Gastrocnemius medialis (tissue), 4 donors: ENCODE measurements around the gene RGMB. TPM values are rescaled to one million over a fixed set of nuclear protein-coding genes. Genes with fewer than 3 reads are reported as not detected.
"Not testable (repeated sequence)": the region's sequence is repeated elsewhere in the genome, so short reads cannot be mapped to it uniquely, and the experiment has no call there.

Experiments
- ATAC-seq, 2 donors: fragments of 150-250 bp; one replicate each; pipeline ENCODE4 v1.9.1; 2016
- DNase-seq, 2 donors: peaks; one replicate each; pipeline ENCODE4 v3.0.0-alpha.2; 2019
- H3K27ac ChIP-seq, 4 donors: fragments of 200-600 bp; sonication (generic); 1 replicate in 1 of 4; 2 replicates in 3 of 4; pipeline ENCODE4 v1.5.1; 2016 to 2018; ENCODE audit warnings: mild to moderate bottlenecking in 2 of 4, moderate library complexity in 1 of 4
- H3K27me3 ChIP-seq, 3 donors: fragments of 200-600 bp; sonication (generic) in 2 of 3; 1 replicate in 1 of 3; 2 replicates in 2 of 3; pipeline versions ENCODE4 v1.5.1 to v1.6.0; 2016 to 2019; ENCODE audit warnings: mild to moderate bottlenecking in 1 of 3, moderate library complexity in 1 of 3
- H3K36me3 ChIP-seq, 2 donors: fragments of 200-600 bp; sonication (generic) in 1 of 2; one replicate each; pipeline ENCODE4 v1.5.1; 2017 to 2018
- H3K4me1 ChIP-seq, 2 donors: fragments of 200-600 bp; sonication (generic) in 1 of 2; one replicate each; pipeline ENCODE4 v1.5.1; 2016 to 2017; ENCODE audit warnings: mild to moderate bottlenecking in 2 of 2
- H3K4me3 ChIP-seq, 4 donors: fragments of 200-600 bp; sonication (generic) in 3 of 4; 1 replicate in 1 of 4; 2 replicates in 3 of 4; pipeline ENCODE4 v1.5.1; 2016 to 2019; ENCODE audit warnings: mild to moderate bottlenecking in 2 of 4
- H3K9me3 ChIP-seq, 3 donors: fragments of 200-600 bp; sonication (generic) in 2 of 3; 1 replicate in 1 of 3; 2 replicates in 2 of 3; pipeline ENCODE4 v1.5.1; 2016 to 2019
- CTCF ChIP-seq, 5 experiments: fragments of 450-650 bp in 3 of 5; fragments of 200-600 bp in 2 of 5; sonication (generic) in 2 of 5; IDR thresholded peaks in 4 of 5; conservative IDR thresholded peaks in 1 of 5; 1 replicate in 4 of 5; 2 replicates in 1 of 5; pipeline ENCODE4 v1.5.1; 2016 to 2019; ENCODE audit warnings: antibody characterized with exemption in 5 of 5, mild to moderate bottlenecking in 3 of 5, moderate library complexity in 3 of 5
- POLR2A ChIP-seq, 2 donors: fragments of 450-650 bp; IDR thresholded peaks; one replicate each; pipeline ENCODE4 v1.6.1; 2017; ENCODE audit warnings: antibody characterized with exemption in 2 of 2, mild to moderate bottlenecking in 2 of 2, moderate library complexity in 2 of 2
- in situ Hi-C, 4 donors: fragments of 200-750 bp; cut with MboI; loops; one replicate each; pipeline versions ENCODE4 v1.15.0 to v1.8.0; 2017; ENCODE audit warnings: low sequenced_read_pairs in 4 of 4
- intact Hi-C: fragments of 100-400 bp; cut with DNase I; formaldehyde crosslinking; loops from one replicate; pipeline ENCODE4 v1.15.1; 2023; ENCODE audit warnings: low total_unique reads
- total RNA-seq, 4 donors: library from RNA; depleted of rRNA; stranded (reverse); fragments of >200 nt; gene quantifications; one replicate each; pipeline versions ENCODE4 v1.1.0 to v1.2.3, GENCODE V29; 2016

Gene RGMB
- total RNA-seq, 4 donors from 2014 or later: 11.2 to 57.8 (median 25.9) TPM

GRCh38 chr5:98735806-98736507 is 37.5 kb upstream of the RGMB start:
- no peak overlapping the region for H3K4me3 ChIP-seq
- TF ChIP-seq CTCF (IDR thresholded peaks at IDR 0.05 in 4 of 5, conservative IDR thresholded peaks at IDR 0.05 in 1 of 5) (no peak), POLR2A (IDR thresholded peaks at IDR 0.05) (no peak)
- H3K36me3 ChIP-seq: no peaks in the 10 kb centered on the region
- in situ Hi-C loops (no loop called here), intact Hi-C loops (no loop called here)
- DNase-seq: no peak
- H3K9me3 ChIP-seq: no peaks in the 10 kb centered on the region
- peak in 1 of 2 donors; percentile 19 for ATAC-seq
- H3K27me3 ChIP-seq: no peaks in the 10 kb centered on the region
- no peak overlapping the region for H3K27ac ChIP-seq
- no peaks in the 10 kb centered on the region for H3K4me1 ChIP-seq

- Histone ChIP-seq H3K4me1 (no peaks in the 10 kb centered on the region), H3K27ac (no peak overlapping the region), H3K9me3 (no peaks in the 10 kb centered on the region), H3K27me3 (no peaks in the 10 kb centered on the region), H3K4me3 (no peak overlapping the region), H3K36me3 (no peaks in the 10 kb centered on the region)
- in situ Hi-C loops (no loop called here), intact Hi-C loops (no loop called here)
- ATAC-seq: no peak
- no peak for DNase-seq
- TF ChIP-seq POLR2A (IDR thresholded peaks at IDR 0.05): no peak
- no peak for TF ChIP-seq CTCF (IDR thresholded peaks at IDR 0.05 in 4 of 5, conservative IDR thresholded peaks at IDR 0.05 in 1 of 5)
Measured at GRCh38 chr5:98736753-98737152, 36.7 kb upstream of the RGMB start.

- in situ Hi-C loops, H3K27ac ChIP-seq, H3K4me1 ChIP-seq, H3K36me3 ChIP-seq, DNase-seq, ATAC-seq, H3K9me3 ChIP-seq, H3K4me3 ChIP-seq, intact Hi-C loops, H3K27me3 ChIP-seq: not testable (repeated sequence)
Measured at GRCh38 chr5:98737441-98737840, 36.0 kb upstream of the RGMB start.

GRCh38 chr5:98738481-98739149 is 34.8 kb upstream of the RGMB start:
- ATAC-seq, H3K4me3 ChIP-seq, DNase-seq, in situ Hi-C loops, intact Hi-C loops, H3K27me3 ChIP-seq, H3K36me3 ChIP-seq, H3K27ac ChIP-seq, H3K9me3 ChIP-seq, H3K4me1 ChIP-seq: not testable (repeated sequence)

- Histone ChIP-seq H3K4me3 (no peak overlapping the region), H3K4me1 (no peaks in the 10 kb centered on the region), H3K9me3 (no peaks in the 10 kb centered on the region), H3K27me3 (no peaks in the 10 kb centered on the region), H3K36me3 (no peaks in the 10 kb centered on the region), H3K27ac (no peak overlapping the region)
- in situ Hi-C loops: no loop called here
- no peak for ATAC-seq
- intact Hi-C loops: no loop called here
- no peak for DNase-seq
- TF ChIP-seq POLR2A (IDR thresholded peaks at IDR 0.05): no peak
- no peak for TF ChIP-seq CTCF (IDR thresholded peaks at IDR 0.05 in 4 of 5, conservative IDR thresholded peaks at IDR 0.05 in 1 of 5)
Measured at GRCh38 chr5:98741926-98742325, 31.5 kb upstream of the RGMB start.
